Neural cell (in vitro differentiated cells): ENCODE results near the gene TTYH3. TPM values are rescaled to one million over a fixed set of nuclear protein-coding genes. Genes with fewer than 3 reads are reported as not detected.

Source experiments
- H2AFZ ChIP-seq: fragments of 200-600, 300-800 bp; sonication (generic), shearing (Covaris generic); 2 replicates; pipeline ENCODE4 v1.6.0; 2014; ENCODE audit warnings: low read depth, mild to moderate bottlenecking, antibody characterized with exemption, low read length, moderate library complexity
- H3F3A ChIP-seq: fragments of 200-600 bp; shearing (Covaris generic); 2 replicates; pipeline ENCODE4 v1.6.1; 2016; ENCODE audit warnings: mild to moderate bottlenecking, moderate library complexity, mixed read lengths, antibody characterized with exemption, low read length; ENCODE audit not compliant: insufficient read depth, poor library complexity, severe bottlenecking
- H3K27ac ChIP-seq: fragments of 200-600, 300-800 bp; sonication (generic), shearing (Covaris generic); 2 replicates; pipeline ENCODE4 v1.5.1; 2014; ENCODE audit warnings: mild to moderate bottlenecking, low read length, moderate library complexity
- H3K27me3 ChIP-seq: fragments of 300-800, 200-600 bp; sonication (generic), shearing (Covaris generic); 2 replicates; pipeline ENCODE4 v1.6.0; 2014; ENCODE audit warnings: mild to moderate bottlenecking, low read depth, low read length, moderate library complexity; ENCODE audit not compliant: insufficient read depth
- H3K36me3 ChIP-seq: fragments of 300-800, 200-600 bp; sonication (generic), shearing (Covaris generic); 2 replicates; pipeline ENCODE4 v1.5.1; 2014; ENCODE audit warnings: mild to moderate bottlenecking, antibody characterized with exemption, low read length, moderate library complexity; ENCODE audit not compliant: insufficient read depth
- H3K4me2 ChIP-seq: fragments of 300-800, 200-600 bp; sonication (generic), shearing (Covaris generic); 2 replicates; pipeline ENCODE4 v1.6.0; 2014; ENCODE audit warnings: mild to moderate bottlenecking, low read length
- H3K4me3 ChIP-seq: fragments of 300-800, 200-600 bp; sonication (generic), shearing (Covaris generic); 2 replicates; pipeline ENCODE4 v1.5.1; 2014; ENCODE audit warnings: mild to moderate bottlenecking, low read length, moderate library complexity
- H3K79me2 ChIP-seq: fragments of 200-600 bp; shearing (Covaris generic); replicated peaks from 2 replicates; pipeline ENCODE4 v1.6.0; 2014; ENCODE audit warnings: mild to moderate bottlenecking, low read length, moderate library complexity; ENCODE audit not compliant: insufficient read depth
- H3K9ac ChIP-seq: fragments of 300-800, 200-600 bp; sonication (generic), shearing (Covaris generic); 2 replicates; pipeline ENCODE4 v1.6.1; 2016; ENCODE audit warnings: mild to moderate bottlenecking, low read length, mixed read lengths
- H3K9me2 ChIP-seq: fragments of 200-600 bp; shearing (Covaris generic); 2 replicates; pipeline ENCODE4 v1.6.1; 2016; ENCODE audit warnings: mild to moderate bottlenecking, low read length, mixed read lengths; ENCODE audit not compliant: insufficient read depth
- H3K9me3 ChIP-seq: fragments of 200-600, 300-800 bp; sonication (generic), shearing (Covaris generic); 2 replicates; pipeline ENCODE4 v1.6.1; 2016; ENCODE audit warnings: mild to moderate bottlenecking, mixed run types, low read length, moderate library complexity, mixed read lengths
- H4K20me1 ChIP-seq: fragments of 200-600 bp; shearing (Covaris generic); 2 replicates; pipeline ENCODE4 v1.6.1; 2016; ENCODE audit warnings: mild to moderate bottlenecking, mixed run types; ENCODE audit not compliant: insufficient read depth
- EP300 ChIP-seq: fragments of 450-650 bp; conservative IDR thresholded peaks from 2 replicates; pipeline ENCODE4 v1.6.1; 2014; ENCODE audit warnings: antibody characterized with exemption, mild to moderate bottlenecking, moderate library complexity; ENCODE audit not compliant: poor library complexity, severe bottlenecking
- EZH2 ChIP-seq: fragments of 200-600, 300-800 bp; shearing (Covaris generic), sonication (generic); IDR thresholded peaks from 2 replicates; pipeline ENCODE4 v1.6.1; 2014; ENCODE audit warnings: antibody characterized with exemption, low read length, borderline replicate concordance, mild to moderate bottlenecking; ENCODE audit not compliant: insufficient read depth, poor library complexity, severe bottlenecking
- MXI1 ChIP-seq: fragments of 450-650 bp; conservative IDR thresholded peaks from 2 replicates; pipeline ENCODE4 v1.6.1; 2014; ENCODE audit warnings: antibody characterized with exemption, mild to moderate bottlenecking; ENCODE audit not compliant: poor library complexity, severe bottlenecking
- POLR2AphosphoS5 ChIP-seq: IDR thresholded peaks from 2 replicates; pipeline ENCODE4 v1.6.1; 2012
- RAD21 ChIP-seq: fragments of 450-650 bp; conservative IDR thresholded peaks from 2 replicates; pipeline ENCODE4 v1.6.1; 2014; ENCODE audit warnings: antibody characterized with exemption, mild to moderate bottlenecking, moderate library complexity
- SMC3 ChIP-seq: fragments of 450-650 bp; conservative IDR thresholded peaks from 2 replicates; pipeline ENCODE4 v1.6.1; 2014; ENCODE audit warnings: antibody characterized with exemption, mild to moderate bottlenecking, moderate library complexity; ENCODE audit not compliant: poor library complexity
- TAF1 ChIP-seq: IDR thresholded peaks from 2 replicates; pipeline ENCODE4 v1.6.1; 2012; ENCODE audit warnings: low read depth
- polyA minus RNA-seq: library from RNA; depleted of rRNA, polyadenylated mRNA; stranded (reverse); fragments of >200 nt; gene quantifications from 2 replicates; pipeline ENCODE4 v1.2.3, GENCODE V29; 2014
- polyA plus RNA-seq: library from polyadenylated mRNA; depleted of rRNA; stranded (reverse); fragments of >200 nt; gene quantifications from 2 replicates; pipeline ENCODE4 v1.2.3, GENCODE V29; 2014
- TF ChIP-seq, protein P1 (sequence below): IDR thresholded peaks from 2 replicates; pipeline ENCODE4 v1.6.1; 2012; ENCODE audit warnings: borderline replicate concordance
- TF ChIP-seq, protein P2 (sequence below): fragments of 450-650 bp; IDR thresholded peaks from 2 replicates; pipeline ENCODE4 v1.5.1; 2014; ENCODE audit warnings: antibody characterized with exemption, mild to moderate bottlenecking, moderate library complexity; ENCODE audit not compliant: poor library complexity, severe bottlenecking

The TTYH3 gene, protein sequence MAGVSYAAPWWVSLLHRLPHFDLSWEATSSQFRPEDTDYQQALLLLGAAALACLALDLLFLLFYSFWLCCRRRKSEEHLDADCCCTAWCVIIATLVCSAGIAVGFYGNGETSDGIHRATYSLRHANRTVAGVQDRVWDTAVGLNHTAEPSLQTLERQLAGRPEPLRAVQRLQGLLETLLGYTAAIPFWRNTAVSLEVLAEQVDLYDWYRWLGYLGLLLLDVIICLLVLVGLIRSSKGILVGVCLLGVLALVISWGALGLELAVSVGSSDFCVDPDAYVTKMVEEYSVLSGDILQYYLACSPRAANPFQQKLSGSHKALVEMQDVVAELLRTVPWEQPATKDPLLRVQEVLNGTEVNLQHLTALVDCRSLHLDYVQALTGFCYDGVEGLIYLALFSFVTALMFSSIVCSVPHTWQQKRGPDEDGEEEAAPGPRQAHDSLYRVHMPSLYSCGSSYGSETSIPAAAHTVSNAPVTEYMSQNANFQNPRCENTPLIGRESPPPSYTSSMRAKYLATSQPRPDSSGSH
- polyA plus RNA-seq (17.0 and 25.0 TPM in 2 replicates), polyA minus RNA-seq (56.0 and 61.4 TPM in 2 replicates)

DNA sequence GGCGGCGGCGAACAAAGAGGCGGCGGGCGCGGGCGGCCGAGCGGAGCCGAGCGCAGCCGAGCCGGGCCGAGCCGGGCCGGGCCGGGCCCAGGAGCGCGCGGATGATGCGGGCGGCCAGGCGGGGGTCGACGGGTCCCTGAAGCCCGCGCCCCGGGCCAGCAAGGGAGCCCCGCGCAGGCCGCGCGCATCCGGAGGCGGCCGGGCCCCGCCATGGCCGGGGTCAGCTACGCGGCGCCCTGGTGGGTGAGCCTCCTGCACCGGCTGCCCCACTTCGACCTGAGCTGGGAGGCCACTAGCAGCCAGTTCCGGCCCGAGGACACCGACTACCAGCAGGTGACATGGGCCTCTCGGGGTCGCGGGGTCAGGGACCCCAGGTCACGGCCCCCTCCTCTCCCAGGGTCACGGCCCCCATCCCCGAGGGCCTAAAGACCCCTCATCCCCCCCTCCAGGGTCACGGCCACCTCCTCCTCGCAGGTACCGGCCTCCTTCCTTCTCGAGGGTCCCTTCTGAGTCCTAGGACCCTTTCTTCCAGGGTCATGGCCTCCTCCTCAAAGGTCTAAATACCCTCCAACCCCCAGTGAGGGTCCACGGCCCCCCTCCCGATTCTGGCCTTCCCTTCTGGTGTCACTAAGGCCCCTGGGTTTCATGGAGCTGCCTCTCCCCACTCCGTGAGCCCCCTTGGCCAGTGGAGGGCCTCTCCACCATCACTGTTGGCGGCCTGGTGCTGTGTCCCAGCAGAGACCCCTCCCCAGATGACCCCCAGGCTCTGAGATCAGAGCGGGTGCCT, at the start of gene TTYH3:
Gene TTYH3, plus strand, starts transcription at position 41 of the 787 bp plus-strand sequence. Its CDS starts 170 bp downstream, at position 211.
- H3K4me3 ChIP-seq, result peak within 1 kb of the TSS; percentile 93
- peaks cover 44% of the 10 kb centered on the region for H4K20me1 ChIP-seq
- no peaks in the 10 kb centered on the region for H3K36me3 ChIP-seq
- peak; percentile 43 for TF ChIP-seq TAF1
- TF ChIP-seq MXI1, result peak; percentile 25
- no peak for TF ChIP-seq SMC3
- H3F3A ChIP-seq, result no peaks in the 10 kb centered on the region
- peaks cover 51% of the 10 kb centered on the region for H3K79me2 ChIP-seq
- no peaks in the 10 kb centered on the region for H3K9me2 ChIP-seq
- H2AFZ ChIP-seq, result no peak within 1 kb of the TSS
- no peaks in the 10 kb centered on the region for H3K9me3 ChIP-seq
- no peaks in the 10 kb centered on the region for H3K27me3 ChIP-seq
- peak within 1 kb of the TSS; percentile 78 for H3K27ac ChIP-seq
- H3K9ac ChIP-seq, result peak within 1 kb of the TSS; percentile 97
- H3K4me2 ChIP-seq, result peak within 1 kb of the TSS; percentile 60

DNA sequence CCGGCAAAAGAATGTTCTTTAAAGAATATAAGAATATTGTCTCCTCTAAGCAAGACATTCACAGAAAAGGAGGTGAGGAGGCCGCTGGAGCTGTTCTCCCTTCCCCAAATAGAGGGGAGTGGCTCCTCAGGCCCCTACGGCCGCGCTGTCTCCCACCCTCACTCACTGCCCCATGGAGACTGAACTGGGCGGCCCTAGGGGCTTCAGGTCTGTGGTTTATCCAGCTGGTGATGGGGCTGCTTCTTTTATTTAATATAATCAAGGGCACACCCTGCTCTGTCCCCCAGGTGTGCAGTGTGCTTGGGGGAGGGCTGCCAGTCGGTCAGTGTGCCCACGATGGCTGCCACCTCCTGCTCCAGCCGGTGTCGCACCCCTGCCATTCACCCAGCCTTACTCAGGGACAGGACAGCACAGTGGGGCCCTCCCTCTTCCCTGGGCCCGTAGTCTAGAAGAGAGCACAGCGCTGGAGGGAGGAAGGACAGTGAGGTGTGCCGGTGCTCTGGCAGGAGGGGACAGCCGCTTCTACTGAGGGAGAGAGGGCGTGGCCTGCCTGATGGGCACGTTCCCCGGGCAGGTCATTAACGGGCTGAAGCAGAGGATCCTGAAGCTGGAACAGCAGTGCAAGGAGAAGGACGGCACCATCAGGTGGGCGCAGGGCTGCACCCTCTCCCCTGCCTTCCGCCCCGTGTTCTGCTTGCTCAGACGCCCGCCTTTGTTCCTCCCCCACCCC, 49.6 kb upstream of the TTYH3 start:
- no peaks in the 10 kb centered on the region for H3K9me2 ChIP-seq
- H3F3A ChIP-seq, result no peaks in the 10 kb centered on the region
- H3K36me3 ChIP-seq, result no peaks in the 10 kb centered on the region
- no peak overlapping the region for H2AFZ ChIP-seq
- H3K27me3 ChIP-seq, result no peaks in the 10 kb centered on the region
- H3K27ac ChIP-seq, result no peak overlapping the region
- H4K20me1 ChIP-seq, result no peaks in the 10 kb centered on the region
- H3K4me2 ChIP-seq, result no peak overlapping the region
- no peak overlapping the region for H3K9ac ChIP-seq
- TF ChIP-seq, protein P1, sequence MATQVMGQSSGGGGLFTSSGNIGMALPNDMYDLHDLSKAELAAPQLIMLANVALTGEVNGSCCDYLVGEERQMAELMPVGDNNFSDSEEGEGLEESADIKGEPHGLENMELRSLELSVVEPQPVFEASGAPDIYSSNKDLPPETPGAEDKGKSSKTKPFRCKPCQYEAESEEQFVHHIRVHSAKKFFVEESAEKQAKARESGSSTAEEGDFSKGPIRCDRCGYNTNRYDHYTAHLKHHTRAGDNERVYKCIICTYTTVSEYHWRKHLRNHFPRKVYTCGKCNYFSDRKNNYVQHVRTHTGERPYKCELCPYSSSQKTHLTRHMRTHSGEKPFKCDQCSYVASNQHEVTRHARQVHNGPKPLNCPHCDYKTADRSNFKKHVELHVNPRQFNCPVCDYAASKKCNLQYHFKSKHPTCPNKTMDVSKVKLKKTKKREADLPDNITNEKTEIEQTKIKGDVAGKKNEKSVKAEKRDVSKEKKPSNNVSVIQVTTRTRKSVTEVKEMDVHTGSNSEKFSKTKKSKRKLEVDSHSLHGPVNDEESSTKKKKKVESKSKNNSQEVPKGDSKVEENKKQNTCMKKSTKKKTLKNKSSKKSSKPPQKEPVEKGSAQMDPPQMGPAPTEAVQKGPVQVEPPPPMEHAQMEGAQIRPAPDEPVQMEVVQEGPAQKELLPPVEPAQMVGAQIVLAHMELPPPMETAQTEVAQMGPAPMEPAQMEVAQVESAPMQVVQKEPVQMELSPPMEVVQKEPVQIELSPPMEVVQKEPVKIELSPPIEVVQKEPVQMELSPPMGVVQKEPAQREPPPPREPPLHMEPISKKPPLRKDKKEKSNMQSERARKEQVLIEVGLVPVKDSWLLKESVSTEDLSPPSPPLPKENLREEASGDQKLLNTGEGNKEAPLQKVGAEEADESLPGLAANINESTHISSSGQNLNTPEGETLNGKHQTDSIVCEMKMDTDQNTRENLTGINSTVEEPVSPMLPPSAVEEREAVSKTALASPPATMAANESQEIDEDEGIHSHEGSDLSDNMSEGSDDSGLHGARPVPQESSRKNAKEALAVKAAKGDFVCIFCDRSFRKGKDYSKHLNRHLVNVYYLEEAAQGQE, result no peak
- TF ChIP-seq TAF1 (no peak), SMC3 (no peak), EP300 (no peak), POLR2AphosphoS5 (no peak), MXI1 (no peak), EZH2 (no peak), RAD21 (no peak)
- TF ChIP-seq, protein P2, sequence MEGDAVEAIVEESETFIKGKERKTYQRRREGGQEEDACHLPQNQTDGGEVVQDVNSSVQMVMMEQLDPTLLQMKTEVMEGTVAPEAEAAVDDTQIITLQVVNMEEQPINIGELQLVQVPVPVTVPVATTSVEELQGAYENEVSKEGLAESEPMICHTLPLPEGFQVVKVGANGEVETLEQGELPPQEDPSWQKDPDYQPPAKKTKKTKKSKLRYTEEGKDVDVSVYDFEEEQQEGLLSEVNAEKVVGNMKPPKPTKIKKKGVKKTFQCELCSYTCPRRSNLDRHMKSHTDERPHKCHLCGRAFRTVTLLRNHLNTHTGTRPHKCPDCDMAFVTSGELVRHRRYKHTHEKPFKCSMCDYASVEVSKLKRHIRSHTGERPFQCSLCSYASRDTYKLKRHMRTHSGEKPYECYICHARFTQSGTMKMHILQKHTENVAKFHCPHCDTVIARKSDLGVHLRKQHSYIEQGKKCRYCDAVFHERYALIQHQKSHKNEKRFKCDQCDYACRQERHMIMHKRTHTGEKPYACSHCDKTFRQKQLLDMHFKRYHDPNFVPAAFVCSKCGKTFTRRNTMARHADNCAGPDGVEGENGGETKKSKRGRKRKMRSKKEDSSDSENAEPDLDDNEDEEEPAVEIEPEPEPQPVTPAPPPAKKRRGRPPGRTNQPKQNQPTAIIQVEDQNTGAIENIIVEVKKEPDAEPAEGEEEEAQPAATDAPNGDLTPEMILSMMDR, result no peak
- H3K79me2 ChIP-seq, result no peaks in the 10 kb centered on the region
- H3K4me3 ChIP-seq, result no peak overlapping the region
- no peaks in the 10 kb centered on the region for H3K9me3 ChIP-seq
